GM12878 (cell line): ENCODE measurements around the gene RARG. TPM values are rescaled to one million over a fixed set of nuclear protein-coding genes. Genes with fewer than 3 reads are reported as not detected.

Source experiments
- ATAC-seq: fragments of 200-7000 bp; cut with Tn5 transposase; 3 replicates; pipeline ENCODE4 v1.9.1; 2020; ENCODE audit warnings: mild to moderate bottlenecking, moderate library complexity
- BruUV-seq: library from RNA; stranded (reverse); fragments of 400-500 nt; replicated peaks from 2 replicates; lab custom pipeline; 2021; lab: Mats Ljungman, UMichigan
- CTCF ChIA-PET: fragments of 300-600 bp; sonication (Branson Sonifier 250); formaldehyde crosslinking; extraction: SDS; loops from one replicate; lab custom pipeline; 2021; ENCODE audit warnings: inconsistent platforms; lab: Yijun Ruan, JAX
- POLR2A ChIA-PET: fragments of 350-600 bp; formaldehyde crosslinking; extraction: SDS; loops from one replicate; lab custom pipeline; 2021; ENCODE audit warnings: inconsistent platforms; lab: Charles Lee
- RAD21 ChIA-PET: fragments of 300-600 bp; sonication (Branson Sonifier 250); formaldehyde crosslinking; loops from one replicate; lab custom pipeline; 2023; ENCODE audit warnings: antibody characterized with exemption; ENCODE audit not compliant: unreplicated experiment; lab: Charles Lee
- SMC1A ChIA-PET: fragments of 300-600 bp; sonication (Branson Sonifier 250); formaldehyde crosslinking; loops from one replicate; lab custom pipeline; 2023; ENCODE audit not compliant: unreplicated experiment, uncharacterized antibody; lab: Charles Lee
- DNase-seq: peaks from one replicate; pipeline ENCODE4 v3.0.0-alpha.2; 2011; ENCODE audit warnings: low read depth, low spot score
- FAIRE-seq: peaks from 3 replicates; lab custom pipeline; 2011; peaks lifted over from hg19 to GRCh38; lab: Jason Lieb, UNC
- H2AFZ ChIP-seq: 2 replicates; pipeline ENCODE4 v1.6.0; 2011; ENCODE audit warnings: low read depth, low read length, control low read depth; ENCODE audit not compliant: control insufficient read depth
- H3K27ac ChIP-seq: 2 replicates; pipeline ENCODE4 v1.5.1; 2011; ENCODE audit warnings: control low read depth; ENCODE audit not compliant: control insufficient read depth, insufficient read depth
- H3K27me3 ChIP-seq, 2 experiments: replicated peaks in 1 of 2; 2 replicates each; pipeline versions ENCODE4 v1.6.0 to v1.6.1; 2011; ENCODE audit warnings: low read length in 1 of 2; ENCODE audit not compliant: control insufficient read depth in 2 of 2, insufficient read depth in 2 of 2
- H3K36me3 ChIP-seq, 2 experiments: 2 replicates each; pipeline ENCODE4 v1.5.1; 2011; ENCODE audit warnings: low read length in 1 of 2; ENCODE audit not compliant: control insufficient read depth in 2 of 2, insufficient read depth in 2 of 2
- H3K4me1 ChIP-seq: 2 replicates; pipeline ENCODE4 v1.6.1; 2011; ENCODE audit warnings: mild to moderate bottlenecking, low read length, moderate library complexity, mixed read lengths; ENCODE audit not compliant: control insufficient read depth, insufficient read depth
- H3K4me2 ChIP-seq: 2 replicates; pipeline ENCODE4 v1.6.0; 2011; ENCODE audit warnings: control low read depth; ENCODE audit not compliant: control insufficient read depth, insufficient read depth
- H3K4me3 ChIP-seq: fragments of 200-600 bp; sonication (generic); 2 replicates; pipeline ENCODE4 v1.5.1; 2016
- H3K79me2 ChIP-seq: 2 replicates; pipeline ENCODE4 v1.6.0; 2011; ENCODE audit warnings: low read length; ENCODE audit not compliant: control insufficient read depth, insufficient read depth
- H3K9ac ChIP-seq: 2 replicates; pipeline ENCODE4 v1.8.0; 2011; ENCODE audit warnings: low read length, control low read depth, mixed read lengths; ENCODE audit not compliant: control insufficient read depth, insufficient read depth
- H3K9me3 ChIP-seq: replicated peaks from 3 replicates; pipeline ENCODE4 v1.5.1; 2011; ENCODE audit warnings: mild to moderate bottlenecking, low read length; ENCODE audit not compliant: control insufficient read depth, insufficient read depth
- H4K20me1 ChIP-seq: 2 replicates; pipeline ENCODE4 v1.6.0; 2011; ENCODE audit not compliant: control insufficient read depth, insufficient read depth
- E2F4 ChIP-seq: IDR thresholded peaks from 2 replicates; pipeline ENCODE4 v1.6.1; 2012; ENCODE audit warnings: low read depth, low read length, improper control_type of control experiment
- E4F1 ChIP-seq: fragments of 450-650 bp; IDR thresholded peaks from 2 replicates; pipeline ENCODE4 v1.6.1; 2018; ENCODE audit warnings: borderline replicate concordance, mild to moderate bottlenecking; ENCODE audit not compliant: partially characterized antibody
- POLR2AphosphoS2 ChIP-seq: IDR thresholded peaks from 2 replicates; pipeline ENCODE4 v1.6.1; 2011; ENCODE audit warnings: low read depth, mild to moderate bottlenecking, low read length, improper control_type of control experiment, moderate library complexity
- RUNX3 ChIP-seq: IDR thresholded peaks from 2 replicates; pipeline ENCODE4 v1.6.1; 2012; ENCODE audit warnings: low read length, inconsistent platforms
- SIN3A ChIP-seq: IDR thresholded peaks from 2 replicates; pipeline ENCODE4 v1.6.1; 2012; ENCODE audit warnings: low read depth, low read length, improper control_type of control experiment
- SMC3 ChIP-seq: IDR thresholded peaks from 2 replicates; pipeline ENCODE4 v1.6.1; 2011; ENCODE audit warnings: low read length, improper control_type of control experiment, borderline replicate concordance
- SPI1 ChIP-seq: IDR thresholded peaks from 2 replicates; pipeline ENCODE4 v1.6.1; 2011; ENCODE audit warnings: low read depth, mild to moderate bottlenecking, low read length, moderate library complexity, borderline replicate concordance; ENCODE audit not compliant: insufficient read depth
- TAF1 ChIP-seq: IDR thresholded peaks from 2 replicates; pipeline ENCODE4 v1.6.1; 2011; ENCODE audit warnings: mild to moderate bottlenecking, low read depth, low read length, borderline replicate concordance
- TBL1XR1 ChIP-seq: IDR thresholded peaks from 2 replicates; pipeline ENCODE4 v1.6.1; 2012; ENCODE audit warnings: low read depth, low read length, improper control_type of control experiment
- ZBED1 ChIP-seq: IDR thresholded peaks from 2 replicates; pipeline ENCODE4 v1.6.1; 2016; ENCODE audit warnings: borderline replicate concordance
- ZBTB4 ChIP-seq: fragments of 450-650 bp; formaldehyde crosslinking; IDR thresholded peaks from 2 replicates; pipeline ENCODE4 v1.4.0; 2022; ENCODE audit warnings: mild to moderate bottlenecking, moderate library complexity
- ZZZ3 ChIP-seq: IDR thresholded peaks from 2 replicates; pipeline ENCODE4 v1.6.1; 2011; ENCODE audit warnings: low read depth; ENCODE audit not compliant: control insufficient read depth, insufficient read length
- WGBS: methylation state at CpG from one replicate; pipeline ENCODE4 v1.1.6; 2016; ENCODE audit warnings: low lambda C conversion rate; ENCODE audit not compliant: insufficient replicate concordance, insufficient coverage; ENCODE audit errors: missing lambda C conversion rate; 5-methylcytosine and 5-hydroxymethylcytosine counted together
- in situ Hi-C: fragments of 300-500 bp; cut with MboI; formaldehyde crosslinking; loops from 9 replicates; pipeline ENCODE4 v1.14.3; 2018; ENCODE audit warnings: mixed read lengths
- intact Hi-C: fragments of 100-400 bp; cut with micrococcal nuclease; formaldehyde crosslinking; loops from one replicate; pipeline ENCODE4 v1.14.2; 2022; ENCODE audit not compliant: unreplicated experiment
- polyA plus RNA-seq, 11 experiments: library from polyadenylated mRNA; depleted of rRNA in 4 of 11; unstranded in 6 of 11; stranded (reverse) in 5 of 11; fragments of >200 nt; fragmentation: Nextera tagmentation in 4 of 11; fragmentation: Illumina TruSeq in 1 of 11; extraction: Ambion mirVana in 4 of 11; extraction: Trizol in 1 of 11; gene quantifications; 1 replicate in 1 of 11; 2 replicates in 10 of 11; pipeline versions ENCODE4 v1.2.1 to v1.2.3, GENCODE V29; 2011 to 2016; ENCODE audit warnings: inconsistent platforms in 2 of 11, missing spikeins in 2 of 11, low read depth in 1 of 11
- total RNA-seq, 4 experiments: library from RNA; depleted of rRNA in 3 of 4; stranded (reverse); fragments of >200 nt in 3 of 4; fragmentation: Illumina TruSeq in 1 of 4; extraction: Trizol in 1 of 4; gene quantifications; 2 replicates each; pipeline versions ENCODE4 v1.2.1 to v1.2.3, GENCODE V29; 2013 to 2021

The RARG gene
- total and polyA plus RNA-seq, 10 of the 15 experiments (the other 5 are each of a cell fraction or from before 2014, with no cell fraction given) = 0.27 to 8.1 (median 4.1) TPM

GRCh38 chr12:53218551-53219291 is 13.3 kb downstream of the RARG start:
- Histone ChIP-seq H3K9me3 (no peaks in the 10 kb centered on the region), H2AFZ (no peak overlapping the region), H3K27me3 (no peaks in the 10 kb centered on the region), H3K9ac (peak overlapping the region; percentile 52), H3K4me1 (peaks cover 22% of the 10 kb centered on the region), H3K36me3 (peaks cover 0 to 4% of the 10 kb centered on the region in 2 experiments; a peak in 3 of 4 replicates), H3K4me3 (peak overlapping the region; percentile 86)
- CTCF ChIA-PET = interaction anchor here (0.6 to 15.7 kb wide), 15 partner anchors 9 to 289 kb away, joined by 3 to 315 read pairs (median 7); partner anchors contain the start of genes AAAS, CSAD, ESPL1 and PFDN5
- intact Hi-C loops = no loop called here
- FAIRE-seq = no peak
- RAD21 ChIA-PET = interaction anchor here (1.2 to 11.1 kb wide), 8 partner anchors 10 to 161 kb away, joined by 3 to 146 read pairs (median 18); partner anchors contain the start of genes AAAS, CSAD, ESPL1 and ITGB7
- TF ChIP-seq POLR2AphosphoS2 (no peak), ZBED1 (no peak), TAF1 (no peak), SMC3 (no peak), ZZZ3 (no peak), E2F4 (no peak), SIN3A (no peak), ZBTB4 (CRISPR knock-in tag) (no peak), TBL1XR1 (no peak), E4F1 (no peak), SPI1 (no peak), RUNX3 (no peak)
- TF ChIP-seq, all 136 proteins: peak for 0
- in situ Hi-C loops = no loop called here
- WGBS = 83% methylated on average over 25 of the region's 30 CpGs
- Histone ChIP-seq H4K20me1 (no peaks in the 10 kb centered on the region), H3K79me2 (peaks cover 4% of the 10 kb centered on the region; the same call in 1 of the 2 replicates), H3K27ac (peak overlapping the region; percentile 49), H3K4me2 (peak overlapping the region; percentile 86)
- ChIA-PET SMC1A (interaction anchor here (0.7 to 16.4 kb wide), 15 partner anchors 10 to 105 kb away, joined by 3 to 155 read pairs (median 5); partner anchors contain the start of genes ESPL1, ITGB7 and PFDN5), POLR2A (interaction anchor here (1.2 to 4.4 kb wide), 5 partner anchors 11 to 50 kb away, joined by 3 to 28 read pairs (median 6); partner anchors contain the start of genes ESPL1 and ITGB7)
- DNase-seq (no peak), ATAC-seq (no peak)
- BruUV-seq = no TSS peak
